MM.1S (cell line): ENCODE measurements around the gene FHIT.

Experiments
- DNase-seq: peaks from one replicate; pipeline ENCODE4 v3.0.0-alpha.2; 2015
- H2AFZ ChIP-seq: fragments of 300-600 bp; sonication (generic); 2 replicates; pipeline ENCODE4 v1.6.0; 2016; ENCODE audit warnings: antibody characterized with exemption, low read length
- H3F3A ChIP-seq: fragments of 300-600 bp; sonication (generic); 2 replicates; pipeline ENCODE4 v1.6.1; 2016; ENCODE audit warnings: mild to moderate bottlenecking, antibody characterized with exemption, low read length, moderate library complexity, mixed read lengths; ENCODE audit not compliant: insufficient read depth
- H3K27ac ChIP-seq: fragments of 300-600 bp; sonication (generic); 2 replicates; pipeline ENCODE4 v1.5.1; 2016; ENCODE audit warnings: mild to moderate bottlenecking, low read length
- H3K27me3 ChIP-seq: fragments of 300-600 bp; sonication (generic); replicated peaks from 2 replicates; pipeline ENCODE4 v1.6.0; 2016; ENCODE audit warnings: low read length; ENCODE audit not compliant: insufficient read depth
- H3K36me3 ChIP-seq: fragments of 300-600 bp; sonication (generic); replicated peaks from 2 replicates; pipeline ENCODE4 v1.6.1; 2016; ENCODE audit warnings: mild to moderate bottlenecking, low read length, mixed read lengths; ENCODE audit not compliant: insufficient read depth
- H3K4me1 ChIP-seq: fragments of 300-600 bp; sonication (generic); 2 replicates; pipeline ENCODE4 v1.6.1; 2016; ENCODE audit warnings: low read length, mixed read lengths
- H3K4me2 ChIP-seq: fragments of 300-600 bp; sonication (generic); 2 replicates; pipeline ENCODE4 v1.6.0; 2016; ENCODE audit warnings: low read depth, low read length
- H3K4me3 ChIP-seq: fragments of 300-600 bp; sonication (generic); 2 replicates; pipeline ENCODE4 v1.5.1; 2016; ENCODE audit warnings: low read length, mixed read lengths
- H3K79me2 ChIP-seq: fragments of 300-600 bp; sonication (generic); 2 replicates; pipeline ENCODE4 v1.6.1; 2016; ENCODE audit warnings: mixed run types, low read length, mixed read lengths
- H3K9ac ChIP-seq: fragments of 300-600 bp; sonication (generic); 2 replicates; pipeline ENCODE4 v1.6.1; 2016; ENCODE audit warnings: low read length, mixed read lengths
- H3K9me2 ChIP-seq: fragments of 300-600 bp; sonication (generic); replicated peaks from 2 replicates; pipeline ENCODE4 v1.6.1; 2016; ENCODE audit warnings: mild to moderate bottlenecking, low read length, mixed read lengths; ENCODE audit not compliant: insufficient read depth
- H3K9me3 ChIP-seq: fragments of 300-600 bp; sonication (generic); replicated peaks from 2 replicates; pipeline ENCODE4 v1.6.1; 2016; ENCODE audit warnings: mild to moderate bottlenecking, low read length, mixed read lengths; ENCODE audit not compliant: insufficient read depth
- H4K20me1 ChIP-seq: fragments of 300-600 bp; sonication (generic); 2 replicates; pipeline ENCODE4 v1.6.1; 2016; ENCODE audit warnings: mild to moderate bottlenecking, low read length, moderate library complexity, mixed read lengths; ENCODE audit not compliant: insufficient read depth
- CTCF ChIP-seq: fragments of 300-600 bp; sonication (generic); IDR thresholded peaks from 2 replicates; pipeline ENCODE4 v1.5.1; 2016; ENCODE audit warnings: antibody characterized with exemption, low read length, mixed read lengths
- EZH2 ChIP-seq: fragments of 300-600 bp; sonication (generic); optimal IDR thresholded peaks from 2 replicates; pipeline ENCODE3; 2017; ENCODE audit warnings: low read depth, mild to moderate bottlenecking, antibody characterized with exemption, low read length, mixed read lengths
- EZH2phosphoT487 ChIP-seq: fragments of 300-600 bp; sonication (generic); IDR thresholded peaks from 2 replicates; pipeline ENCODE4 v1.6.1; 2018; ENCODE audit warnings: antibody characterized with exemption, low read length

FHIT gene

GRCh38 chr3:60114191-60114590, 1137.1 kb downstream of the FHIT start:
- H3K4me1 ChIP-seq: no peaks in the 10 kb centered on the region
- no peak overlapping the region for H3K27ac ChIP-seq
- no peaks in the 10 kb centered on the region for H3F3A ChIP-seq
- no peak overlapping the region for H3K4me2 ChIP-seq
- H3K9me2 ChIP-seq: no peaks in the 10 kb centered on the region
- no peak overlapping the region for H3K9ac ChIP-seq
- TF ChIP-seq CTCF: no peak
- no peak for TF ChIP-seq EZH2phosphoT487
- no peak for TF ChIP-seq EZH2
- H2AFZ ChIP-seq: no peak overlapping the region
- no peak overlapping the region for H3K4me3 ChIP-seq
- no peaks in the 10 kb centered on the region for H3K27me3 ChIP-seq
- H3K36me3 ChIP-seq: no peaks in the 10 kb centered on the region
- H4K20me1 ChIP-seq: no peaks in the 10 kb centered on the region
- H3K79me2 ChIP-seq: no peaks in the 10 kb centered on the region
- no peaks in the 10 kb centered on the region for H3K9me3 ChIP-seq
- no peak for DNase-seq

GRCh38 chr3:60107275-60107674, 1144.0 kb downstream of the FHIT start:
- Histone ChIP-seq H2AFZ (no peak overlapping the region), H4K20me1 (no peaks in the 10 kb centered on the region), H3K9ac (no peak overlapping the region), H3K9me3 (no peaks in the 10 kb centered on the region), H3F3A (no peaks in the 10 kb centered on the region), H3K27ac (no peak overlapping the region), H3K4me3 (no peak overlapping the region), H3K79me2 (no peaks in the 10 kb centered on the region), H3K36me3 (no peaks in the 10 kb centered on the region), H3K4me1 (0 out of 2 replicates have a peak, but pooled peaks cover 4% of the 10 kb centered on the region), H3K4me2 (no peak overlapping the region), H3K9me2 (no peaks in the 10 kb centered on the region), H3K27me3 (no peaks in the 10 kb centered on the region)
- TF ChIP-seq EZH2phosphoT487: no peak
- TF ChIP-seq CTCF: no peak
- no peak for TF ChIP-seq EZH2
- no peak for DNase-seq

- H3K27me3 ChIP-seq: no peaks in the 10 kb centered on the region
- H3K4me2 ChIP-seq: no peak overlapping the region
- no peaks in the 10 kb centered on the region for H3F3A ChIP-seq
- H3K27ac ChIP-seq: no peak overlapping the region
- TF ChIP-seq EZH2phosphoT487: no peak
- no peak for TF ChIP-seq CTCF
- TF ChIP-seq EZH2: no peak
- 0 out of 2 replicates have a peak, but pooled peaks cover 4% of the 10 kb centered on the region for H3K4me1 ChIP-seq
- no peaks in the 10 kb centered on the region for H4K20me1 ChIP-seq
- H3K79me2 ChIP-seq: no peaks in the 10 kb centered on the region
- H3K4me3 ChIP-seq: no peak overlapping the region
- no peak overlapping the region for H2AFZ ChIP-seq
- H3K9me3 ChIP-seq: no peaks in the 10 kb centered on the region
- DNase-seq: no peak
- H3K36me3 ChIP-seq: no peaks in the 10 kb centered on the region
- no peak overlapping the region for H3K9ac ChIP-seq
- H3K9me2 ChIP-seq: no peaks in the 10 kb centered on the region
These were observed 1149.1 kb downstream of the FHIT start for GRCh38 chr3:60102154-60102553.
